GM10266 (cell line): Measurements from ENCODE around the gene PNPLA5.

Source experiments
- DNase-seq: peaks from one replicate; pipeline ENCODE4 v3.0.0; 2012; ENCODE audit errors: extremely low spot score
- CTCF ChIP-seq: IDR thresholded peaks from 2 replicates; pipeline ENCODE4 v1.5.1; 2012; ENCODE audit warnings: mild to moderate bottlenecking, low read depth; ENCODE audit not compliant: control insufficient read depth, insufficient read depth; ENCODE audit errors: missing control alignments

PNPLA5 gene

GRCh38 chr22:43925433-43926348, 33.9 kb upstream of the PNPLA5 start:
- TF ChIP-seq CTCF = no peak
- DNase-seq = no peak

GRCh38 chr22:43924877-43925276, 33.1 kb upstream of the PNPLA5 start:
- no peak for DNase-seq
- TF ChIP-seq CTCF = no peak

GRCh38 chr22:43923631-43924464, 32.0 kb upstream of the PNPLA5 start, which contains the start of gene PNPLA3:
PNPLA3 (plus strand) TSS chr22:43923805; CDS start chr22:43923912, 107 bp downstream.
- DNase-seq = peak; percentile 82
- no peak for TF ChIP-seq CTCF

GRCh38 chr22:43923191-43923590, 31.4 kb upstream of the PNPLA5 start:
- peak; percentile 49 for DNase-seq
- TF ChIP-seq CTCF = no peak

- no peak for DNase-seq
- TF ChIP-seq CTCF = no peak
These were observed 30.3 kb upstream of the PNPLA5 start for GRCh38 chr22:43922123-43922522.

GRCh38 chr22:43921370-43921769, 29.6 kb upstream of the PNPLA5 start:
- no peak for DNase-seq

More at GRCh38 chr22:43921370-43921769, 29.6 kb upstream of the PNPLA5 start:
- no peak for TF ChIP-seq CTCF
